ENCODE measurements around the gene KCNJ5. TPM values are rescaled to one million over a fixed set of nuclear protein-coding genes. Genes with fewer than 3 reads are reported as not detected.

The KCNJ5 gene
- total RNA-seq, 4 donors from 2014 or later = 0.15 to 1.0 (median 0.59) TPM; not detected in 1

- no peak for DNase-seq (ENCODE audit: low spot score in 2 of 2)
- H3K4me3 ChIP-seq (ENCODE audit: low read depth, poor library complexity, severe bottlenecking) = no peak overlapping the region
- TF ChIP-seq POLR2A (IDR thresholded peaks at IDR 0.05) (no peak), CTCF (IDR thresholded peaks at IDR 0.05) (no peak)
- 93 to 96% methylated on average over 9 of the region's 9 CpGs for WGBS, 2 donors
- intact Hi-C loops (cut with DNase I; ENCODE audit: low total_unique reads) = no loop called here
Observed at GRCh38 chr11:128968916-128969315, 77.8 kb downstream of the KCNJ5 start.

Other genes with a start within 250 kb of the KCNJ5 start
- gene FLI1, start 197.3 kb upstream of the KCNJ5 start, total RNA-seq = 10 to 100 TPM in 1 of 4 donors, 1 to 10 TPM in 3; 3.8 to 16.5 (median 6.8) TPM
- gene KCNJ1, start 24.1 kb upstream of the KCNJ5 start, total RNA-seq = under 1 TPM in 3 of 4 donors, not detected in 1; 0.10 to 0.88 (median 0.42) TPM
- 10 to 100 TPM in 3 of 4 donors, 1 to 10 TPM in 1; 9.2 to 17.3 (median 16.2) TPM for gene TP53AIP1, start 51.5 kb downstream of the KCNJ5 start, total RNA-seq